K562 (cell line): ENCODE measurements around the gene WNK1. TPM values are rescaled to one million over a fixed set of nuclear protein-coding genes. Genes with fewer than 3 reads are reported as not detected.

Experiments
- BHLHE40 ChIP-seq: IDR thresholded peaks from 2 replicates; pipeline ENCODE4 v1.6.1; 2011; ENCODE audit warnings: low read length, improper control_type of control experiment
- CBFB ChIP-seq: sonication (generic); formaldehyde crosslinking; IDR thresholded peaks from 2 replicates; pipeline ENCODE4 v1.4.0; 2020; ENCODE audit warnings: mild to moderate bottlenecking, missing genetic modification reagents
- CLOCK ChIP-seq: fragments of 250-450 bp; sonication (Bioruptor Pico); IDR thresholded peaks from 2 replicates; pipeline ENCODE4 v1.4.0; 2020; ENCODE audit warnings: mild to moderate bottlenecking, moderate library complexity, borderline replicate concordance
- CREM ChIP-seq: IDR thresholded peaks from 2 replicates; pipeline ENCODE4 v1.6.1; 2014; ENCODE audit warnings: antibody characterized with exemption, low read depth
- ELK3 ChIP-seq: fragments of 450-650 bp; formaldehyde crosslinking; IDR thresholded peaks from 2 replicates; pipeline ENCODE4 v1.4.0; 2020; ENCODE audit warnings: mild to moderate bottlenecking
- HOXB6 ChIP-seq: fragments of 250-450 bp; sonication (Bioruptor Pico); IDR thresholded peaks from 2 replicates; pipeline ENCODE4 v1.5.1; 2022; ENCODE audit warnings: mild to moderate bottlenecking, borderline replicate concordance
- MTA1 ChIP-seq: fragments of 450-650 bp; IDR thresholded peaks from 2 replicates; pipeline ENCODE4 v1.6.1; 2017; ENCODE audit warnings: borderline replicate concordance
- PBX2 ChIP-seq, 2 experiments: IDR thresholded peaks in 1 of 2; conservative IDR thresholded peaks in 1 of 2; 2 replicates each; pipeline ENCODE4 v1.6.1; 2016; ENCODE audit warnings: low read depth in 2 of 2, mild to moderate bottlenecking in 1 of 2, missing compliant biosample characterization in 1 of 2, missing genetic modification characterization in 1 of 2, moderate library complexity in 1 of 2
- RBM39 ChIP-seq: fragments of 200-400 bp; formaldehyde crosslinking; optimal IDR thresholded peaks from 2 replicates; pipeline ENCODE3; 2018; ENCODE audit warnings: low read depth, low read length
- SMAD3 ChIP-seq: fragments of 450-650 bp; formaldehyde crosslinking; conservative IDR thresholded peaks from 2 replicates; pipeline ENCODE4 v1.4.0; 2020; ENCODE audit warnings: mild to moderate bottlenecking
- STAT5A ChIP-seq: IDR thresholded peaks from 2 replicates; pipeline ENCODE4 v1.6.1; 2012; ENCODE audit warnings: low read length, inconsistent platforms, borderline replicate concordance
- TCF3 ChIP-seq: sonication (generic); formaldehyde crosslinking; IDR thresholded peaks from 2 replicates; pipeline ENCODE4 v1.4.0; 2020; ENCODE audit warnings: mild to moderate bottlenecking, missing genetic modification reagents
- THAP7 ChIP-seq: fragments of 250-450 bp; sonication (Bioruptor Pico); IDR thresholded peaks from 2 replicates; pipeline ENCODE4 v1.5.0; 2021
- TRIM24 ChIP-seq, 2 experiments: fragments of 450-650 bp; IDR thresholded peaks; 2 replicates each; pipeline ENCODE4 v1.6.1; 2016
- ZBTB33 ChIP-seq: sonication (generic); formaldehyde crosslinking; IDR thresholded peaks from 2 replicates; pipeline ENCODE4 v1.8.1; 2023; ENCODE audit warnings: mild to moderate bottlenecking, missing genetic modification reagents
- ZBTB7A ChIP-seq: IDR thresholded peaks from 2 replicates; pipeline ENCODE4 v1.6.1; 2011; ENCODE audit warnings: low read depth, mild to moderate bottlenecking, low read length, moderate library complexity, borderline replicate concordance; ENCODE audit not compliant: control insufficient read depth
- ZC3H11A ChIP-seq: IDR thresholded peaks from 2 replicates; pipeline ENCODE4 v1.6.1; 2012; ENCODE audit warnings: low read depth, low read length, improper control_type of control experiment
- ZNF384 ChIP-seq: IDR thresholded peaks from 2 replicates; pipeline ENCODE4 v1.6.1; 2012; ENCODE audit warnings: low read depth, low read length, improper control_type of control experiment
- ZNF57 ChIP-seq: fragments of 450-650 bp; formaldehyde crosslinking; IDR thresholded peaks from 2 replicates; pipeline ENCODE4 v1.4.0; 2020; ENCODE audit warnings: mild to moderate bottlenecking, moderate library complexity
- ZNF695 ChIP-seq: fragments of 450-650 bp; formaldehyde crosslinking; IDR thresholded peaks from 2 replicates; pipeline ENCODE4 v1.4.0; 2020; ENCODE audit warnings: mild to moderate bottlenecking, moderate library complexity
- ZNF778 ChIP-seq: fragments of 450-650 bp; formaldehyde crosslinking; IDR thresholded peaks from 2 replicates; pipeline ENCODE4 v1.4.0; 2020; ENCODE audit warnings: mild to moderate bottlenecking, moderate library complexity
- polyA plus RNA-seq, 8 experiments: library from polyadenylated mRNA; depleted of rRNA in 4 of 8; stranded (reverse) in 5 of 8; unstranded in 3 of 8; fragments of >200 nt; fragmentation: Nextera tagmentation in 2 of 8; fragmentation: Illumina TruSeq in 1 of 8; extraction: Ambion mirVana in 2 of 8; extraction: Trizol in 1 of 8; gene quantifications; 2 replicates each; pipeline versions ENCODE4 v1.2.1 to v1.2.3, GENCODE V29; 2011 to 2014; ENCODE audit warnings: inconsistent platforms in 1 of 8, missing spikeins in 1 of 8
- total RNA-seq, 7 experiments: library from RNA; depleted of rRNA in 6 of 7; stranded (reverse); fragments of >200 nt in 6 of 7; fragmentation: Illumina TruSeq in 2 of 7; extraction: Trizol in 2 of 7; gene quantifications; 2 replicates each; pipeline versions ENCODE4 v1.2.1 to v1.2.3, GENCODE V29; 2011 to 2021; ENCODE audit warnings: low replicate concordance in 1 of 7

Gene WNK1
- total and polyA plus RNA-seq, 9 of the 15 experiments (the other 6 are each of a cell fraction or from before 2014, with no cell fraction given), result 4.3 to 73.9 (median 31.0) TPM

GRCh38 chr12:716506-716905 lies 35.9 kb upstream of the WNK1 start (continued):
- TF ChIP-seq ZNF778 (CRISPR knock-in tag) (no peak), ZNF695 (CRISPR knock-in tag) (no peak), CREM (0 out of 2 replicates have a peak, but pooled peaks have one; percentile 32), STAT5A (peak; percentile 43; the same call in 1 of the 2 replicates), SMAD3 (no peak), PBX2 (CRISPR knock-in tag; IDR thresholded peaks at IDR 0.05; ENCODE audit: low read depth) (no peak), PBX2 (tag; conservative IDR thresholded peaks at IDR 0.05; ENCODE audit: low read depth) (peak; percentile 74), THAP7 (CRISPR knock-in tag) (no peak), TCF3 (CRISPR knock-in tag) (peak; percentile 79), HOXB6 (CRISPR knock-in tag) (no peak), MTA1 (no peak), RBM39 (no peak), ZNF57 (CRISPR knock-in tag) (no peak), CBFB (CRISPR knock-in tag) (no peak), CLOCK (peak; percentile 52; the same call in 1 of the 2 replicates), BHLHE40 (peak; percentile 86), ZBTB33 (no peak), ELK3 (CRISPR knock-in tag) (no peak), ZNF384 (peak; percentile 22; the same call in 1 of the 2 replicates), TRIM24 (IDR thresholded peaks at IDR 0.05) (peak; percentile 14 to 65; a peak in 2 of 4 replicates), ZBTB7A (0 out of 2 replicates have a peak, but pooled peaks have one; percentile 35), ZC3H11A (no peak)
